H9 (cell line): ENCODE data around the gene TMED10. TPM values are rescaled to one million over a fixed set of nuclear protein-coding genes. Genes with fewer than 3 reads are reported as not detected.
A peak's percentile ranks its signal among the peaks of the same experiment; 100 is the strongest.

Experiments
- DNase-seq: peaks from one replicate; pipeline ENCODE4 v3.0.0-alpha.2; 2017
- H2AFZ ChIP-seq: one replicate; pipeline ENCODE4 v1.6.1; 2013; ENCODE audit warnings: mild to moderate bottlenecking, low read length, control low read depth, moderate library complexity
- H2AK5ac ChIP-seq: 2 replicates; pipeline ENCODE4 v1.6.1; 2013; ENCODE audit warnings: low read length, control low read depth, mixed read lengths; ENCODE audit not compliant: insufficient read length
- H2BK120ac ChIP-seq: one replicate; pipeline ENCODE4 v1.6.1; 2013; ENCODE audit warnings: low read depth, mild to moderate bottlenecking, low read length, control low read depth, inconsistent platforms; ENCODE audit not compliant: poor library complexity, severe bottlenecking
- H2BK12ac ChIP-seq: 2 replicates; pipeline ENCODE4 v1.6.1; 2013; ENCODE audit warnings: low read length, control low read depth, mixed read lengths, low read depth; ENCODE audit not compliant: insufficient read length
- H2BK15ac ChIP-seq: 2 replicates; pipeline ENCODE4 v1.6.1; 2013; ENCODE audit warnings: low read depth, low read length, control low read depth
- H2BK20ac ChIP-seq: one replicate; pipeline ENCODE4 v1.6.1; 2013; ENCODE audit warnings: low read depth, mild to moderate bottlenecking, low read length, control low read depth, inconsistent platforms; ENCODE audit not compliant: poor library complexity, severe bottlenecking
- H2BK5ac ChIP-seq: 2 replicates; pipeline ENCODE4 v1.6.1; 2013; ENCODE audit warnings: low read length, control low read depth, mixed read lengths; ENCODE audit not compliant: insufficient read length
- H3K14ac ChIP-seq: 2 replicates; pipeline ENCODE4 v1.6.1; 2013; ENCODE audit warnings: low read length, control low read depth; ENCODE audit not compliant: insufficient read depth
- H3K18ac ChIP-seq: 2 replicates; pipeline ENCODE4 v1.6.1; 2013; ENCODE audit warnings: low read depth, mild to moderate bottlenecking, mixed read lengths, low read length, control low read depth; ENCODE audit not compliant: insufficient read length
- H3K23ac ChIP-seq: 2 replicates; pipeline ENCODE4 v1.6.1; 2013; ENCODE audit warnings: low read length, control low read depth, mixed read lengths, low read depth; ENCODE audit not compliant: insufficient read length
- H3K23me2 ChIP-seq: 2 replicates; pipeline ENCODE4 v1.6.1; 2013; ENCODE audit warnings: low read depth, mild to moderate bottlenecking, mixed read lengths, low read length, control low read depth; ENCODE audit not compliant: insufficient read length, poor library complexity, severe bottlenecking
- H3K27ac ChIP-seq: 2 replicates; pipeline ENCODE4 v1.5.1; 2013; ENCODE audit warnings: low read length, control low read depth, mixed read lengths, low read depth; ENCODE audit not compliant: insufficient read length
- H3K27me3 ChIP-seq: 2 replicates; pipeline ENCODE4 v1.6.1; 2013; ENCODE audit warnings: low read length, control low read depth, inconsistent platforms; ENCODE audit not compliant: insufficient read depth
- H3K4ac ChIP-seq: 2 replicates; pipeline ENCODE4 v1.6.1; 2013; ENCODE audit warnings: low read depth, mild to moderate bottlenecking, control low read depth, inconsistent platforms, low read length, moderate library complexity
- H3K4me1 ChIP-seq: 2 replicates; pipeline ENCODE4 v1.6.1; 2013; ENCODE audit warnings: low read length, control low read depth, inconsistent platforms; ENCODE audit not compliant: insufficient read depth
- H3K4me2 ChIP-seq: 2 replicates; pipeline ENCODE4 v1.6.1; 2013; ENCODE audit warnings: low read length, control low read depth, mixed read lengths; ENCODE audit not compliant: insufficient read length, insufficient read depth
- H3K56ac ChIP-seq: 2 replicates; pipeline ENCODE4 v1.6.1; 2013; ENCODE audit warnings: low read depth, mild to moderate bottlenecking, mixed read lengths, low read length, control low read depth; ENCODE audit not compliant: insufficient read length
- H3K79me1 ChIP-seq: 2 replicates; pipeline ENCODE4 v1.6.1; 2013; ENCODE audit warnings: low read depth, mild to moderate bottlenecking, moderate library complexity, low read length, control low read depth, inconsistent platforms; ENCODE audit not compliant: insufficient read depth, poor library complexity, severe bottlenecking
- H3K79me2 ChIP-seq: 2 replicates; pipeline ENCODE4 v1.6.1; 2013; ENCODE audit warnings: low read length, control low read depth, inconsistent platforms; ENCODE audit not compliant: insufficient read depth
- H3K9ac ChIP-seq: 2 replicates; pipeline ENCODE4 v1.6.1; 2013; ENCODE audit warnings: low read length, control low read depth, mixed read lengths; ENCODE audit not compliant: insufficient read length; ENCODE audit errors: extremely low read depth
- H3K9me3 ChIP-seq: one replicate; pipeline ENCODE4 v1.6.1; 2013; ENCODE audit warnings: low read depth, low read length, inconsistent platforms; ENCODE audit not compliant: control insufficient read depth
- H3T11ph ChIP-seq: one replicate; pipeline ENCODE4 v1.6.1; 2013; ENCODE audit warnings: mild to moderate bottlenecking, low read length, control low read depth, inconsistent platforms
- H4K20me1 ChIP-seq: one replicate; pipeline ENCODE4 v1.6.1; 2013; ENCODE audit not compliant: control insufficient read depth, insufficient read length, insufficient read depth
- H4K5ac ChIP-seq: 2 replicates; pipeline ENCODE4 v1.6.1; 2013; ENCODE audit warnings: low read depth, mild to moderate bottlenecking, mixed read lengths, low read length, control low read depth; ENCODE audit not compliant: insufficient read length
- H4K8ac ChIP-seq: replicated peaks from 2 replicates; pipeline ENCODE4 v1.6.1; 2013; ENCODE audit warnings: low read length, control low read depth, mixed read lengths, low read depth; ENCODE audit not compliant: insufficient read length
- H4K91ac ChIP-seq: 2 replicates; pipeline ENCODE4 v1.6.1; 2013; ENCODE audit warnings: low read depth, mild to moderate bottlenecking, moderate library complexity, mixed read lengths, low read length, control low read depth; ENCODE audit not compliant: insufficient read length
- H3K27ac Mint-ChIP-seq, 3 experiments: 2 replicates in 2 of 3; 3 replicates in 1 of 3; pipeline ENCODE4 v1.8.0; 2020 to 2021; ENCODE audit warnings: mixed read lengths in 3 of 3, mild to moderate bottlenecking in 1 of 3, moderate library complexity in 1 of 3
- H3K27me3 Mint-ChIP-seq: 2 replicates; pipeline ENCODE4 v1.8.0; 2021; ENCODE audit warnings: low read depth, mild to moderate bottlenecking, moderate library complexity, mixed read lengths
- H3K36me3 Mint-ChIP-seq, 3 experiments: 2 replicates in 2 of 3; 3 replicates in 1 of 3; pipeline ENCODE4 v1.8.0; 2020 to 2021; ENCODE audit warnings: low read depth in 3 of 3, mixed read lengths in 3 of 3; ENCODE audit not compliant: insufficient read depth in 1 of 3
- H3K4me1 Mint-ChIP-seq, 2 experiments: 2 replicates each; pipeline ENCODE4 v1.8.0; 2020; ENCODE audit warnings: mixed read lengths in 2 of 2
- H3K4me3 Mint-ChIP-seq, 2 experiments: 2 replicates in 1 of 2; 3 replicates in 1 of 2; pipeline ENCODE4 v1.8.0; 2020 to 2021; ENCODE audit warnings: mild to moderate bottlenecking in 2 of 2, mixed read lengths in 2 of 2, moderate library complexity in 1 of 2
- H3K9me3 Mint-ChIP-seq, 2 experiments: 2 replicates in 1 of 2; 3 replicates in 1 of 2; pipeline ENCODE4 v1.8.0; 2020; ENCODE audit warnings: mild to moderate bottlenecking in 2 of 2, mixed read lengths in 2 of 2, moderate library complexity in 1 of 2
- WGBS: extraction: QIAGEN DNeasy Blood & Tissue Kit; methylation state at CpG from one replicate; pipeline ENCODE4 v1.1.7; 2013; ENCODE audit warnings: missing lambda C conversion rate, low lambda C conversion rate, mixed read lengths; ENCODE audit not compliant: insufficient read length; ENCODE audit errors: extremely low coverage; 5-methylcytosine and 5-hydroxymethylcytosine counted together
- total RNA-seq: library from RNA; stranded (reverse); gene quantifications from 2 replicates; pipeline ENCODE4 v1.2.1, GENCODE V29; 2021
- TF ChIP-seq, protein P1 (sequence below): fragments of 200-600 bp; sonication (generic); conservative IDR thresholded peaks from 3 replicates; pipeline ENCODE4 v1.8.0; 2021; ENCODE audit warnings: antibody characterized with exemption, mild to moderate bottlenecking

Gene TMED10
- total RNA-seq, 1 experiment from 2014 or later = 176 TPM

DNA sequence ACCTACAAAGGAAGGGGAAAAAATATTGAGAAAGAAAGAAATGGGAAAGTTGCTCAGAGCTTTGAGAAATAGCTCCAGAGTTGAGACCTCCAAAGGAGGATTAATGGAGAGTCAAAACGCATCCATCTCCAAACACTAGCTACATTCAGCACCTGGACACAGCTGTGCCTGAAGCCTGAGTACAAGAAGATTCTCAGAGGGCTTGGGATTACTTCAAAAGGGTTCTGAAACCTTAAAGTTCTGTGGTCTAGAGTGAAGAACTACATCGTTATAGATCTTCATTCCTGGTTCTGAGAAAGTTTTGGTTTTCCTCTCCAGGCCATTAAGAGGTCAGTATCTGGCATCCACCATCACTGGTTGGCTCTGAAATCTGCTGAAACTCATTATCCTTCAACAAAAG, 10.5 kb upstream of the TMED10 start:
- Histone ChIP-seq H3K79me1 (no peaks in the 10 kb centered on the region), H2BK20ac (no peak overlapping the region), H3K4me2 (no peak overlapping the region), H3K4me1 (no peaks in the 10 kb centered on the region), H3K9me3 (no peaks in the 10 kb centered on the region), H2AK5ac (no peak overlapping the region), H4K8ac (no peak overlapping the region), H3T11ph (no peak overlapping the region), H2BK120ac (no peak overlapping the region), H2BK15ac (no peak overlapping the region), H3K14ac (no peak overlapping the region), H3K79me2 (no peaks in the 10 kb centered on the region), H3K23me2 (no peaks in the 10 kb centered on the region), H4K5ac (no peak overlapping the region), H2AFZ (no peak overlapping the region), H3K23ac (no peak overlapping the region), H3K18ac (no peak overlapping the region), H3K56ac (no peak overlapping the region), H4K91ac (no peak overlapping the region), H3K27ac (no peak overlapping the region), H3K9ac (no peak overlapping the region), H3K27me3 (no peaks in the 10 kb centered on the region), H2BK12ac (no peak overlapping the region), H2BK5ac (no peak overlapping the region), H4K20me1 (no peaks in the 10 kb centered on the region), H3K4ac (no peak overlapping the region)
- H3K36me3 Mint-ChIP-seq = no peaks in the 10 kb centered on the region
- TF ChIP-seq, protein P1, sequence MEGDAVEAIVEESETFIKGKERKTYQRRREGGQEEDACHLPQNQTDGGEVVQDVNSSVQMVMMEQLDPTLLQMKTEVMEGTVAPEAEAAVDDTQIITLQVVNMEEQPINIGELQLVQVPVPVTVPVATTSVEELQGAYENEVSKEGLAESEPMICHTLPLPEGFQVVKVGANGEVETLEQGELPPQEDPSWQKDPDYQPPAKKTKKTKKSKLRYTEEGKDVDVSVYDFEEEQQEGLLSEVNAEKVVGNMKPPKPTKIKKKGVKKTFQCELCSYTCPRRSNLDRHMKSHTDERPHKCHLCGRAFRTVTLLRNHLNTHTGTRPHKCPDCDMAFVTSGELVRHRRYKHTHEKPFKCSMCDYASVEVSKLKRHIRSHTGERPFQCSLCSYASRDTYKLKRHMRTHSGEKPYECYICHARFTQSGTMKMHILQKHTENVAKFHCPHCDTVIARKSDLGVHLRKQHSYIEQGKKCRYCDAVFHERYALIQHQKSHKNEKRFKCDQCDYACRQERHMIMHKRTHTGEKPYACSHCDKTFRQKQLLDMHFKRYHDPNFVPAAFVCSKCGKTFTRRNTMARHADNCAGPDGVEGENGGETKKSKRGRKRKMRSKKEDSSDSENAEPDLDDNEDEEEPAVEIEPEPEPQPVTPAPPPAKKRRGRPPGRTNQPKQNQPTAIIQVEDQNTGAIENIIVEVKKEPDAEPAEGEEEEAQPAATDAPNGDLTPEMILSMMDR = no peak
- H3K4me1 Mint-ChIP-seq = no peaks in the 10 kb centered on the region; a peak in 1 of 4 replicates
- DNase-seq = no peak
- H3K4me3 Mint-ChIP-seq = no peak overlapping the region
- H3K27me3 Mint-ChIP-seq = peaks cover 3% of the 10 kb centered on the region
- peak overlapping the region in 1 of 3 experiments; percentile 57; a peak in 2 of 7 replicates for H3K27ac Mint-ChIP-seq
- no CpG with 5 or more reads among the region's 2 CpGs for WGBS
- no peaks in the 10 kb centered on the region for H3K9me3 Mint-ChIP-seq
